Measurements from ENCODE around the gene OR5K4.

GRCh38 chr3:98326945-98327344 lies 26.7 kb upstream of the OR5K4 start:
- TF ChIP-seq CTCF (IDR thresholded peaks at IDR 0.05; ENCODE audit: borderline replicate concordance, extremely low read depth, low read length, poor library complexity, severe bottlenecking) (no peak), EZH2 (IDR thresholded peaks at IDR 0.05; ENCODE audit: borderline replicate concordance, low read depth, low read length, severe bottlenecking) (no peak)
